ENCODE data around the gene ABTB2. TPM values are rescaled to one million over a fixed set of nuclear protein-coding genes. Genes with fewer than 3 reads are reported as not detected.

The ABTB2 gene
- total RNA-seq, 4 donors from 2014 or later: 7.1 to 9.3 (median 7.7) TPM

DNA sequence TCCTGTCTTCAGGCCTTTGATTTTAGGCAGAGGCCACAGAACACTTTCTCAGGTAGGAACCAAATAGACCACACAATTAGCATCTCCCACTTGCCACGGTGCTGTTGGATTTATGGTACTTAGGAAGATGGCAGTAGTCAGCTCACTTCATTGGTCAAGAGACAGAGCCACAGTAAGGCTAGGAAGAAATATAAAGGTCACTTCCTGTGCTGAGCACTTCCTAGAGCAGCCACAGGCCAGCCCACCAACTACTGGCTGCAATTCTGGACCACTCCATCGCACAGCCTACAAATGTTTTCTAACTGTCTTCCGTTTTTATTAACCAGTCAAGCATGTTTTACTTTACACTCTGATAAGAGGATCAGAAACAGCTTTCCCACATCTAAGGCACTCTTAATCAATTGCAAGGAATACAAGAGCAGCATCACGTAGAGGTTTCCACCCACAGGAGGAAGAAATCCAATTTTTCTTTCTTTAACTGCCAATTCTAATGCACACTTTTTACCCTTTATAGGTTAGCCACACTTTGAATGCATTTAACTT, 54.7 kb downstream of the ABTB2 start:
- H3K36me3 ChIP-seq: no peaks in the 10 kb centered on the region
- TF ChIP-seq EP300 (IDR thresholded peaks at IDR 0.05): no peak
- TF ChIP-seq, protein P1, sequence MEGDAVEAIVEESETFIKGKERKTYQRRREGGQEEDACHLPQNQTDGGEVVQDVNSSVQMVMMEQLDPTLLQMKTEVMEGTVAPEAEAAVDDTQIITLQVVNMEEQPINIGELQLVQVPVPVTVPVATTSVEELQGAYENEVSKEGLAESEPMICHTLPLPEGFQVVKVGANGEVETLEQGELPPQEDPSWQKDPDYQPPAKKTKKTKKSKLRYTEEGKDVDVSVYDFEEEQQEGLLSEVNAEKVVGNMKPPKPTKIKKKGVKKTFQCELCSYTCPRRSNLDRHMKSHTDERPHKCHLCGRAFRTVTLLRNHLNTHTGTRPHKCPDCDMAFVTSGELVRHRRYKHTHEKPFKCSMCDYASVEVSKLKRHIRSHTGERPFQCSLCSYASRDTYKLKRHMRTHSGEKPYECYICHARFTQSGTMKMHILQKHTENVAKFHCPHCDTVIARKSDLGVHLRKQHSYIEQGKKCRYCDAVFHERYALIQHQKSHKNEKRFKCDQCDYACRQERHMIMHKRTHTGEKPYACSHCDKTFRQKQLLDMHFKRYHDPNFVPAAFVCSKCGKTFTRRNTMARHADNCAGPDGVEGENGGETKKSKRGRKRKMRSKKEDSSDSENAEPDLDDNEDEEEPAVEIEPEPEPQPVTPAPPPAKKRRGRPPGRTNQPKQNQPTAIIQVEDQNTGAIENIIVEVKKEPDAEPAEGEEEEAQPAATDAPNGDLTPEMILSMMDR (IDR thresholded peaks at IDR 0.05): no peak
- TF ChIP-seq POLR2A (IDR thresholded peaks at IDR 0.05): no peak
- no peaks in the 10 kb centered on the region for H3K9me3 ChIP-seq
- H3K4me3 ChIP-seq: no peak overlapping the region
- 82 to 89% methylated on average over 4 of the region's 4 CpGs for WGBS, 2 donors
- H3K27me3 ChIP-seq: no peaks in the 10 kb centered on the region
- DNase-seq (ENCODE audit: low spot score in 2 of 2): no peak
- H3K27ac ChIP-seq: peak overlapping the region in 1 of 4 donors; percentile 28
- H3K4me1 ChIP-seq: peaks cover 0 to 32% (median 8%) of the 10 kb centered on the region in 4 donors

- H3K4me3 ChIP-seq: no peak overlapping the region
- H3K27ac ChIP-seq: peak overlapping the region in 1 of 4 donors; percentile 28
- TF ChIP-seq, protein P1 (IDR thresholded peaks at IDR 0.05): no peak
- TF ChIP-seq POLR2A (IDR thresholded peaks at IDR 0.05): no peak
- TF ChIP-seq EP300 (IDR thresholded peaks at IDR 0.05): no peak
- no peaks in the 10 kb centered on the region for H3K9me3 ChIP-seq
- no peaks in the 10 kb centered on the region for H3K36me3 ChIP-seq
- DNase-seq (ENCODE audit: low spot score in 2 of 2): no peak
- H3K4me1 ChIP-seq: peaks cover 0 to 32% (median 8%) of the 10 kb centered on the region in 4 donors
- no peaks in the 10 kb centered on the region for H3K27me3 ChIP-seq
- 65 to 83% methylated on average over 4 of the region's 4 CpGs for WGBS, 2 donors
These were observed 55.5 kb downstream of the ABTB2 start for GRCh38 chr11:34302046-34302921.

DNA sequence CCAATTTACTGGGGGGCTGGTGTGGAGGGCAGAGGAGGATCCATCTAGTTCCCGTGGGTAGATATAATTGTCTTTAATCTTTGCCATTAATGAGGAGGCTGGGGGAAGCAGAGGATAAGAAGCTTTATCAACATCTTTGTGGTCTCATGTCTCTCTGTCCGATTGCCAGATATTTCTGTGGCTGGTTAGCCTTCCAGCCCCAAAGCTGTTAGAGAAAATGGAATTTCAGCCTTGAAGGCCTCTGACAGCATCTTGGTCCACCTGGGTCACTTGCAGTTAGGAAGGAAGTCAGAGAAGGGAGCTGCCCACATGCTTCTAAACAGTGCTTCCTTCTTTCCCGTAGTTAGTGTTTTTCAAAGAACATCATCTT, 56.9 kb downstream of the ABTB2 start:
- Histone ChIP-seq H3K4me3 (no peak overlapping the region), H3K9me3 (no peaks in the 10 kb centered on the region), H3K36me3 (no peaks in the 10 kb centered on the region), H3K4me1 (peaks cover 0 to 32% (median 8%) of the 10 kb centered on the region in 4 donors), H3K27ac (peak overlapping the region in 1 of 4 donors; percentile 39), H3K27me3 (no peaks in the 10 kb centered on the region)
- DNase-seq (ENCODE audit: low spot score in 2 of 2): no peak
- TF ChIP-seq POLR2A (IDR thresholded peaks at IDR 0.05): no peak
- TF ChIP-seq, protein P1 (IDR thresholded peaks at IDR 0.05): no peak
- TF ChIP-seq EP300 (IDR thresholded peaks at IDR 0.05): no peak
- 65 to 74% methylated on average over 3 of the region's 3 CpGs for WGBS, 2 donors

GRCh38 chr11:34300026-34300925, 57.5 kb downstream of the ABTB2 start:
- Histone ChIP-seq H3K9me3 (no peaks in the 10 kb centered on the region), H3K27ac (peak overlapping the region in 2 of 4 donors; percentile 21 to 39), H3K36me3 (no peaks in the 10 kb centered on the region), H3K4me1 (peaks cover 0 to 32% (median 8%) of the 10 kb centered on the region in 4 donors), H3K27me3 (no peaks in the 10 kb centered on the region), H3K4me3 (no peak overlapping the region)
- WGBS, 2 donors: 55 to 67% methylated on average over 11 of the region's 11 CpGs
- TF ChIP-seq EP300 (IDR thresholded peaks at IDR 0.05) (no peak), POLR2A (IDR thresholded peaks at IDR 0.05) (no peak)
- TF ChIP-seq, protein P1 (IDR thresholded peaks at IDR 0.05): no peak
- DNase-seq (ENCODE audit: low spot score in 2 of 2): no peak

All from tibial nerve (tissue), 4 donors.